Gastroesophageal sphincter (tissue), 4 donors: ENCODE results near the gene ITGB2. TPM values are rescaled to one million over a fixed set of nuclear protein-coding genes. Genes with fewer than 3 reads are reported as not detected.

Source experiments
- ATAC-seq: fragments of 150-250 bp; one replicate; pipeline ENCODE4 v1.9.1; 2016; ENCODE audit warnings: mild to moderate bottlenecking, moderate library complexity
- H3K27ac ChIP-seq, 4 donors: fragments of 200-600 bp; sonication (generic) in 3 of 4; 1 replicate in 3 of 4; 2 replicates in 1 of 4; pipeline ENCODE4 v1.5.1; 2016 to 2019
- H3K27me3 ChIP-seq: fragments of 200-600 bp; sonication (generic); one replicate; pipeline ENCODE4 v1.5.1; 2019
- H3K36me3 ChIP-seq, 2 donors: fragments of 200-600 bp; sonication (generic); one replicate each; pipeline ENCODE4 v1.5.1; 2019; ENCODE audit warnings: control low read depth in 1 of 2
- H3K4me1 ChIP-seq, 3 donors: fragments of 200-600 bp; sonication (generic); 1 replicate in 2 of 3; 2 replicates in 1 of 3; pipeline ENCODE4 v1.5.1; 2016 to 2019; ENCODE audit warnings: control low read depth in 2 of 3
- H3K4me3 ChIP-seq, 2 donors: fragments of 200-600 bp; sonication (generic); one replicate each; pipeline ENCODE4 v1.5.1; 2019; ENCODE audit warnings: mild to moderate bottlenecking in 1 of 2, moderate library complexity in 1 of 2
- H3K9me3 ChIP-seq, 3 donors: fragments of 200-600 bp; sonication (generic); one replicate each; pipeline ENCODE4 v1.5.1; 2017 to 2019; ENCODE audit warnings: control low read depth in 2 of 3
- CTCF ChIP-seq, 4 experiments: fragments of 200-600 bp in 2 of 4; fragments of 450-650 bp in 2 of 4; sonication (generic) in 1 of 4; IDR thresholded peaks; one replicate each; pipeline ENCODE4 v1.5.1; 2017 to 2019; ENCODE audit warnings: antibody characterized with exemption in 4 of 4, mild to moderate bottlenecking in 2 of 4, moderate library complexity in 2 of 4
- EP300 ChIP-seq: sonication (generic); formaldehyde crosslinking; IDR thresholded peaks from one replicate; pipeline ENCODE4 v1.6.1; 2017; ENCODE audit warnings: antibody characterized with exemption, mild to moderate bottlenecking
- POLR2A ChIP-seq, 2 donors: fragments of 450-650 bp; IDR thresholded peaks; one replicate each; pipeline ENCODE4 v1.6.1; 2017; ENCODE audit warnings: antibody characterized with exemption in 2 of 2, mild to moderate bottlenecking in 2 of 2, moderate library complexity in 1 of 2
- POLR2AphosphoS5 ChIP-seq: sonication (generic); formaldehyde crosslinking; IDR thresholded peaks from one replicate; pipeline ENCODE4 v1.6.1; 2017; ENCODE audit warnings: antibody characterized with exemption
- WGBS, 2 donors: methylation state at CpG; one replicate each; pipeline ENCODE4 v1.1.5; 2018; ENCODE audit warnings: low coverage in 1 of 2; 5-methylcytosine and 5-hydroxymethylcytosine counted together
- total RNA-seq, 4 donors: library from RNA; depleted of rRNA; stranded (reverse); fragments of >200 nt; gene quantifications; one replicate each; pipeline ENCODE4 v1.1.0, GENCODE V29; 2016

Gene ITGB2
- total RNA-seq, 4 donors from 2014 or later, result 10.4 to 112 (median 41.4) TPM

GRCh38 chr21:44892095-44892494 lies 28.6 kb downstream of the ITGB2 start:
- 53% methylated on average over 6 of the region's 19 CpGs; no CpG with 5 or more reads in 1 of the 2 donors for WGBS, 2 donors
- ATAC-seq, result no peak

DNA sequence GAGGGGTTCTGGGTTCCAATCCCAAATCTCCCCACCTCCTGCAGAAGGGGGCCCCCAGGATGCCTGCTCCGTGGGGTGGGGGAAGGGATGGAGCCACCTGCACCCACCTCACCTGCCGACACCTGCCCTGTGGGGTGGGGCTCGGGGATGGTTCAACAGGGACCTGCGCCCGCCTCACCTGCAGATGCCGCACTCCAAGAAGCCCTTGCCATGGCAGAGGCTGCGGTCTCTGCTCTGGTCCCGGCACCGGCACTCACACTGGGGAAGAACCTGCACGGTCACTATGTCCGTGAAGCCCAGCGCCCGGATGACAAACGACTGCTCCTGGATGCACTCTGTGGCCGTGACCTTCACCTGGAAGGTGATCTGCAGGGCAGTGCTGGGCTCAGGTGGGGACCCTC lies 29.1 kb downstream of the ITGB2 start:
- TF ChIP-seq CTCF (IDR thresholded peaks at IDR 0.05) (no peak), POLR2A (IDR thresholded peaks at IDR 0.05) (no peak), EP300 (no peak), POLR2AphosphoS5 (no peak)
- Histone ChIP-seq H3K27me3 (peaks cover 44% of the 10 kb centered on the region), H3K27ac (no peak overlapping the region), H3K9me3 (no peaks in the 10 kb centered on the region), H3K36me3 (no peaks in the 10 kb centered on the region), H3K4me3 (no peak overlapping the region), H3K4me1 (no peaks in the 10 kb centered on the region)
- ATAC-seq, result no peak
- no CpG with 5 or more reads among the region's 15 CpGs for whole genome bisulfite sequencing, 2 donors

More at GRCh38 chr21:44892095-44892494, 28.6 kb downstream of the ITGB2 start:
- H3K4me3 ChIP-seq, result no peak overlapping the region
- H3K9me3 ChIP-seq, result no peaks in the 10 kb centered on the region
- no peaks in the 10 kb centered on the region for H3K36me3 ChIP-seq
- H3K4me1 ChIP-seq, result no peaks in the 10 kb centered on the region
- no peak for TF ChIP-seq CTCF (IDR thresholded peaks at IDR 0.05)
- TF ChIP-seq POLR2A (IDR thresholded peaks at IDR 0.05), result no peak
- TF ChIP-seq EP300, result no peak
- TF ChIP-seq POLR2AphosphoS5, result no peak
- H3K27me3 ChIP-seq, result peaks cover 44% of the 10 kb centered on the region
- no peak overlapping the region for H3K27ac ChIP-seq

DNA sequence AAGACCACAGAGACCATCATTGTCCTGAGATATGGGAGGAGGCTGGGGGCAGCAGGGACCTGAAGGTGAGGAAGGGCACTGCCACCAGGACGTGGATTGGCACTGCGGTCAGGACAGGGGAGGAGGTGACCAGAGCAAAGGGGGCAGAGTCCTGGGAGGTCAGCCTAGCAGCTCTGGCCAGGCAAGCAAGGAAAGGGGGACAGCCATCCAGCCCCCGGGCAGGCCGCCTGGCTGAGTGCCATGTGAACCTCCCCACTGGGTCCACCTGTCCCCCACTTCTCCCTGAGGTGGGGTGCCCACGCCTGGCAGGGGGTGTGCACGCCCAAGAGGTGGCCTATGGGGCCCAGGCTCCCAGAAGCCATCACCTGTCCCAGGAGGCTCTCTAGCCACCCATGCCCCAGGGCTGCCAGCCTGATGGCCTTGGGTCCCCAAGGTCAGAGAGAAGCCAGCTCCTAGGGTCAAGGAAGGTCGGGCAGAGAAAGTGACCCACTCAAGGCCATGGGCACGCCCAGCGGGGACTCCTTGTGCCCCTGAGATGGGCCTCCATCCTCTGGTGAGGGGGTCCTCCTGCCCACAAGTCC lies 29.6 kb downstream of the ITGB2 start:
- Histone ChIP-seq H3K27me3 (peaks cover 44% of the 10 kb centered on the region), H3K4me3 (no peak overlapping the region), H3K27ac (no peak overlapping the region), H3K4me1 (no peaks in the 10 kb centered on the region), H3K36me3 (no peaks in the 10 kb centered on the region), H3K9me3 (no peaks in the 10 kb centered on the region)
- TF ChIP-seq CTCF (IDR thresholded peaks at IDR 0.05) (no peak), EP300 (no peak), POLR2AphosphoS5 (no peak), POLR2A (IDR thresholded peaks at IDR 0.05) (no peak)
- no peak for ATAC-seq
- WGBS, 2 donors, result no CpG with 5 or more reads among the region's 9 CpGs

- no peak overlapping the region for H3K4me3 ChIP-seq
- H3K27me3 ChIP-seq, result peaks cover 44% of the 10 kb centered on the region
- WGBS, 2 donors, result no CpG with 5 or more reads among the region's 24 CpGs
- no peak for TF ChIP-seq POLR2AphosphoS5
- no peak for TF ChIP-seq CTCF (IDR thresholded peaks at IDR 0.05)
- no peak for TF ChIP-seq EP300
- TF ChIP-seq POLR2A (IDR thresholded peaks at IDR 0.05), result no peak
- ATAC-seq, result no peak
- H3K36me3 ChIP-seq, result no peaks in the 10 kb centered on the region
- no peak overlapping the region for H3K27ac ChIP-seq
- no peaks in the 10 kb centered on the region for H3K9me3 ChIP-seq
- no peaks in the 10 kb centered on the region for H3K4me1 ChIP-seq
Measured at GRCh38 chr21:44890338-44890931, 30.3 kb downstream of the ITGB2 start.
